ENCODE results near the gene CDC37. TPM values are rescaled to one million over a fixed set of nuclear protein-coding genes. Genes with fewer than 3 reads are reported as not detected.

The CDC37 gene
- total and polyA plus RNA-seq, 8 donors: 84.3 to 390 (median 169) TPM

GRCh38 chr19:10450191-10450852 lies 47.0 kb upstream of the CDC37 start:
- intact Hi-C loops (cut with DNase I; ENCODE audit: low total_unique reads): no loop called here
- Histone ChIP-seq H3K4me1 (no peaks in the 10 kb centered on the region), H3K27ac (no peak overlapping the region), H3K4me3 (no peak overlapping the region), H3K36me3 (peaks cover 36 to 69% (median 64%) of the 10 kb centered on the region in 4 donors), H3K27me3 (no peaks in the 10 kb centered on the region), H3K9me3 (no peaks in the 10 kb centered on the region)
- WGBS, 5 donors: 87 to 98% (median 90%) methylated on average over 12 to 14 of the region's 14 CpGs
- TF ChIP-seq CTCF (IDR thresholded peaks at IDR 0.05) (no peak), POLR2AphosphoS5 (IDR thresholded peaks at IDR 0.05) (no peak), POLR2A (IDR thresholded peaks at IDR 0.05) (no peak), EP300 (IDR thresholded peaks at IDR 0.05) (no peak)
- DNase-seq: no peak

- H3K36me3 ChIP-seq: peaks cover 31 to 56% (median 52%) of the 10 kb centered on the region in 4 donors
- WGBS, 5 donors: 87 to 97% (median 93%) methylated on average over 7 of the region's 7 CpGs
Observed at GRCh38 chr19:10449037-10449436, 45.7 kb upstream of the CDC37 start.

GRCh38 chr19:10442698-10443097 lies 39.4 kb upstream of the CDC37 start:
- Histone ChIP-seq H3K36me3 (peaks cover 12 to 32% (median 24%) of the 10 kb centered on the region in 4 donors), H3K27ac (no peak overlapping the region), H3K4me3 (no peak overlapping the region), H3K9me3 (no peaks in the 10 kb centered on the region), H3K27me3 (no peaks in the 10 kb centered on the region), H3K4me1 (no peaks in the 10 kb centered on the region)
- WGBS, 5 donors: 92 to 98% (median 96%) methylated on average over 3 of the region's 3 CpGs
- no peak for TF ChIP-seq CTCF (IDR thresholded peaks at IDR 0.05)
- TF ChIP-seq EP300 (IDR thresholded peaks at IDR 0.05): no peak
- TF ChIP-seq POLR2A (IDR thresholded peaks at IDR 0.05): no peak
- no peak for TF ChIP-seq POLR2AphosphoS5 (IDR thresholded peaks at IDR 0.05)
- intact Hi-C loops (cut with DNase I; ENCODE audit: low total_unique reads): no loop called here
- DNase-seq: no peak

More at GRCh38 chr19:10449037-10449436, 45.7 kb upstream of the CDC37 start:
- intact Hi-C loops (cut with DNase I; ENCODE audit: low total_unique reads): no loop called here
- Histone ChIP-seq H3K4me1 (no peaks in the 10 kb centered on the region), H3K27me3 (no peaks in the 10 kb centered on the region), H3K4me3 (no peak overlapping the region), H3K27ac (no peak overlapping the region), H3K9me3 (no peaks in the 10 kb centered on the region)
- no peak for DNase-seq
- no peak for TF ChIP-seq CTCF (IDR thresholded peaks at IDR 0.05)
- TF ChIP-seq EP300 (IDR thresholded peaks at IDR 0.05): no peak
- TF ChIP-seq POLR2AphosphoS5 (IDR thresholded peaks at IDR 0.05): no peak
- TF ChIP-seq POLR2A (IDR thresholded peaks at IDR 0.05): no peak

GRCh38 chr19:10439588-10439987 lies 36.2 kb upstream of the CDC37 start:
- Histone ChIP-seq H3K27me3 (no peaks in the 10 kb centered on the region), H3K27ac (no peak overlapping the region), H3K4me3 (no peak overlapping the region), H3K36me3 (peaks cover 0 to 16% (median 7%) of the 10 kb centered on the region in 4 donors), H3K4me1 (no peaks in the 10 kb centered on the region), H3K9me3 (no peaks in the 10 kb centered on the region)
- TF ChIP-seq CTCF (IDR thresholded peaks at IDR 0.05) (no peak), EP300 (IDR thresholded peaks at IDR 0.05) (no peak), POLR2AphosphoS5 (IDR thresholded peaks at IDR 0.05) (no peak), POLR2A (IDR thresholded peaks at IDR 0.05) (no peak)
- intact Hi-C loops (cut with DNase I; ENCODE audit: low total_unique reads): no loop called here
- WGBS, 5 donors: 81 to 91% (median 86%) methylated on average over 5 of the region's 5 CpGs
- no peak for DNase-seq

All from stomach (tissue), 9 donors.